GM10266 (cell line): Measurements from ENCODE around the gene DNMT3A.

Experiments used
- DNase-seq: peaks from one replicate; pipeline ENCODE4 v3.0.0; 2012; ENCODE audit errors: extremely low spot score
- CTCF ChIP-seq: IDR thresholded peaks from 2 replicates; pipeline ENCODE4 v1.5.1; 2012; ENCODE audit warnings: mild to moderate bottlenecking, low read depth; ENCODE audit not compliant: control insufficient read depth, insufficient read depth; ENCODE audit errors: missing control alignments

The DNMT3A gene

GRCh38 chr2:25316101-25316500 lies 25.6 kb downstream of the DNMT3A start:
- TF ChIP-seq CTCF, result no peak
- no peak for DNase-seq

- no peak for DNase-seq
- TF ChIP-seq CTCF, result no peak
Measured at GRCh38 chr2:25315316-25315680, 26.4 kb downstream of the DNMT3A start.

DNA sequence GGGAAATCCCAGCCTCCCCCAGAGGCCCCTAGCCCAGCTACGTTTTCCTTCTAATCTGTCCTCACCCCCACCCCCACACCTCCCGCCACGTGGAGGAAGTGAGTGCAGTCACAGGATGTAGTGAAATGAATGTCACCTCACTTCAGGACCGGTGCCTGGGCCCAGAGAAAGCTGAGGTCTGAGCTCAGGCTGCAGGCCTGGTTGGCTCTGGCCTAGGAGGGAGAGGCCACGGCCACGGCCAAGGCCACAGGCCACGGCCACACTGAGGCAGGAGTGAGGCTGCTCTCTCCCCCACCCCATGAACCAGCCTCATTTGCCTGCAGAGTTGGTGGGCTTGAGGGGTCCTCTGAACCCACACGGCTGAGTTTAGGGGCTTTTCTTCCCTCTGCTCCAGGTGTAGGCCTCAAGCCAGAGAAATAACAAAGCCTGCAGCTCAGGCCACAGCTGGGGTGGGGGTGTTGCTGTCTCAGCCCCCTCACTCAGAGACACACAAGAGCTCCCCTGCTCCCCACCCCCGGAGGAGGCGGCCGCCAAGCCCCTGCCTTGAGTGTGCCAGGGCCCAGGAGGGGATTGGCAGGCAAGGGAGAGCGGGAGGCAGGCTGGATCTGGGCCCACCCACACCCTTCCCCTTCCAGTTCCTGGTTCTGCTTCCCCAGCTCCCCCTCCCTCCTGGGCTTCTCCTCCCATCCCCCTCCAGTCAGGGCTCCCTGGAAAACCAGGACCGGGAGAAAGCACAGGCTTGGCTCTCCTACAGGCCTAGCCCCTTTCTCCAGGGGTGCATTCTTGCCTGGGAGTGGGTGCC lies 27.0 kb downstream of the DNMT3A start:
- no peak for TF ChIP-seq CTCF
- DNase-seq, result peak; percentile 87

GRCh38 chr2:25313711-25314513 lies 27.8 kb downstream of the DNMT3A start:
- no peak for DNase-seq
- TF ChIP-seq CTCF, result no peak

DNA sequence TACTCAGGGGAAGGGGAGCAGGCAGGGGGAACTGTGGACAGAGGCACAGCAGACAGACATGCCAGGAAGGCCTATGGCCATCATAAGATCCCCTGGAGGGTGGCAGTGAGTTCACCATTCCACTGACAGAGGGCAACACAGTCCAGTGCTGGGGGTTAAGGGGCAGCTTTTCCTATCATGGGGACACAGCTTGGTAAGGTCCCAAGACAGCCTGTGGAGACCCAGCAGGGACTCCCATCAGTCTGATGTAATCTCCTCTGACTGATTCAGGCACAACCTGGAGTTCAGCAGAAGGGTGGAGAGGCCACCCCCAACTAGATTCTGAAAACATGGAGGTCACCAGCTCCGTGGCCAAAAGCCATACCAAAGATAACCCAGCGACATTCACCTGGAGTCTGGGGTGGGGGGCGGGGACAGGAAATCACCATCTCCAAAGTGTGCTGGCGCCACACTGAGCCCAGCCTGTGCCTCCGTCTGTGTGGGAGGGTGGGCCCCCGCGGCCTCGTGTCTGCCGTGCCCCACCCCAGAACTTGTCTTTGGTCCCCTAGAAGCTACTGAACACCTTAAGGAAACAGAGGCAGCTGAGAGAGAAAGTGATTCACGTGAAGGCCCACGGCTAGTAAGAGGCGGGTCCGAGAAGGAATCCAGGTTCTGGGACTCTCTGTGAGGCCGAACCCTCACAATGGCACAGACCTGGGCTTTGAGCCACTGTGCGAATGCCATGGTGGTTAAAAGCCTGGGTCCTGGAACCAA lies 28.6 kb downstream of the DNMT3A start:
- DNase-seq, result no peak
- no peak for TF ChIP-seq CTCF

DNA sequence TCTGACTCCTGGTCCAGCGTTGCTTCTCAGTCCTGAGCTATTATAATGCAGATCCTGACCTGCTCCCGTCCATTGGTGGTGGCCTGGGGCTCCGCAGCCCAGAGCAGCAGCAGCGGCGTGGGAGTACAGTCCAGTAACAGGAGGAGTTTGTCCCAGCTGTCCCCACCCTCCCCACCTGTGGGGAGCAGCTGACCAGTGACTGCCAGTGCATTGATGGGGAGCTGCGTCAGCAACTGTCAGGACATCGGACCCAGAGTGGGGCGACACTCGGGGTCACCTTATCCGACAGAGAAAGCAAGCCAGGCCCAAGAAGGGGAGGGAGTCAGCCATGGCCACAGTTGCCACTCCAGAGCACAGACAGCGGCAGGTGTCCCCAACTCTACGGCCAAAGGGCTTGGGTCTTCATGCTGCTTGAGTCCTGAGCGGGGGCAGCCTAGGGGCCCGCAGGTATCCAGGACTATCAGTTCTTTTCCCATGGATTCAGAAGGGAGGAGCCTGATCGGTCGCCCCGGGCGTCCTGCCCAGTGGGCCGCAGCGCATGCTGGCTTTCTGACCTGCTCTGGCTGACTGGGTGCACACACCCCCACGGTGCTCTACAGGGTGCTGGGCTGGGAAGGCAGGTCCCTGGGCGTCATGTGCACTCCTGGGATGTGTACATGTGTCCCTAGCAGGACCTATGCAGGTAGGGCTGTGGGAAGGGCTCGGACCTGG lies 29.7 kb downstream of the DNMT3A start:
- TF ChIP-seq CTCF, result no peak
- DNase-seq, result no peak
